CD4-positive, alpha-beta T cell treated with Interleukin-1 beta for 1 hour (primary cell): ENCODE results near the gene AKAP6.
"Not testable (repeated sequence)": the region's sequence is repeated elsewhere in the genome, so short reads cannot be mapped to it uniquely, and the experiment has no call there.

Experiments used
- DNase-seq, 2 donors: peaks; one replicate each; pipeline ENCODE4 v3.0.0-alpha.2; 2020 to 2022

The AKAP6 gene

DNA sequence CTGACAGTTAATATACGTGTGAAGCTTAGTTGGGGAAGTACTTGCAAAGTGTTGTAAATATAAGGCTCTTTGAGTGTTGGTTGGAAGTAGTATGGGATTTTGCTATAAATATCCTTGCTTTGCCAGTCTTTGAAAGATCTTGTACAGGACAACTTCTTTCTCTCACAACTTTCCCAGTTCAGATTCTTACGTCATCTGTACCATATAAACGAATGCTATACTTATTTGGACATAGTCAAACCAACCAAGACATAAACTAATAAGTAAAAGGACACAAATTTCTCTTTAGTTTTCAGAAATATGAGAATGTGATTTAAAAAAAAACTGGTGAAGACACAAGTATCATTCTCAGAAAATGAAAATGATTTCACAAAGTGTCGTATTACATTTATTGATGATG, 456.5 kb downstream of the AKAP6 start:
- DNase-seq = no peak

DNA sequence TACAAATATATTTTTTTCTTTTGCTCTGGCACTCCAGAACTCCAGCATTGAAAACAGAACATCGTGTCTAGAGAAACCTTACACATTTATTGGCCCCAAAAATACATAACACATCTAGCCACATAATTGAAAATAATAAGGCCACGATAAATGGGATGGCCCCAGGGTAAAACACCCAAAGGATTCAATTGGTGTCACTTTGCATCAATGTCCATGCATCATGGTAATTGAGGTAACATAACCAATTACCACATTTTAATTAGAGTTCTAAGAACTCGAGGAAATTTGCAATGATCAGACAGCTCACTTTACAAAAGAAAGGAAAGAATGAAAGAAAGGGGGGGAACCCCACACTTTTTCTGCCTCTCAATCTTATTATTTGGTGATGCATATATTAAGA, 457.8 kb downstream of the AKAP6 start:
- no peak for DNase-seq

DNA sequence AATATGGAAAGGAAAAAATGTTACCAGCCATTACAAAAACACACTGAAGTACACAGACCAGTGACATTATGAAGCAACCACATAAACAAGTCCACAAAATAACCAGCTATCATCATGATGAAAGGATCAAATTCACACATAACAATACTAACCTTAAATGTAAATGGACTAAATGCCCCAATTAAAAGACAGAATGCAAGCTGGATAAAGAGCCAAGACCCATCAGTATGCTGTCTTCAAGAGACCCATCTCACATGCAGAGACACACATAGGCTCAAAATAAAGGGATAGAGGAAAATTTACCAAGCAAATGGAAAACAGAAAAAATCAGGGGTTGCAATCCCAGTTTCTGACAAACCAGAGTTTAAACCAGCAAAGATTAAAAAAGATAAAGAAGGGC, 463.9 kb downstream of the AKAP6 start:
- DNase-seq = not testable (repeated sequence)

DNA sequence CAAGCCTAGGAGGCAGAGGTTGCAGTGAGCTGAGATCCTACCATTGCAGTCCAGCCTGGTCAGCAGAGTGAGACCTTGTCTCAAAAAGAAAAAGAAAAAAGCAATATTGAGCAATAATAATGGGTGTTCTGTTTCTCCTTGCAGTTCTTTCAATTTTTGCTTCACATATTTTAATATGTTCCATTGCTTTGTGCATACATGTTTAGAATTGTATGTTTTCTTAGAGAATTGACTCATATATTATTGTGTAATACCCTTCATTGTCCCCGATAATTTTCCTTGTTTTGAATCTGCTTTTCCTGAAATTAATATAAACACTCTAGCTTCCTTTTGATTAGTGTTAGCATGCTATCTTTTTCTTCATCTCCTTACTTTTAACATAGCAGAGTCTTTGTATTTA, 471.2 kb downstream of the AKAP6 start:
- DNase-seq = no peak

DNA sequence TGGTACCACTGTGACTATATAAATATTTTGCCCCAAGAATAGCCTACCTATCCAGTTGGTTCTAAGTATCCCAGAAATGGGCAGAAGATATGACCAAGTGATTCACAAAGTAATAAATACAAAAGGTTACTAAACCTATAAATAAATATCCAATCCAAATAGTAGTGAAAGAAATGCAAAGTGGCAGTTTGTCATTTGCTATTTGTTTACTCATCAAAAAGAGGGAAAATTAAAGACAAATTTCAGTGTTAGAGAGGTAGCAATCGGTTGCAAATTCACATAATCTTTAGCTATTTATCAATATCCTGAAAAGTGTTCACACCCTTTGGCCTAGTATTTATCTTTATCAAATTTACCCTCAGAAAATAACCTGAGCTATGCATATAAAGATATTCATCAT, 473.2 kb downstream of the AKAP6 start:
- DNase-seq = no peak

DNA sequence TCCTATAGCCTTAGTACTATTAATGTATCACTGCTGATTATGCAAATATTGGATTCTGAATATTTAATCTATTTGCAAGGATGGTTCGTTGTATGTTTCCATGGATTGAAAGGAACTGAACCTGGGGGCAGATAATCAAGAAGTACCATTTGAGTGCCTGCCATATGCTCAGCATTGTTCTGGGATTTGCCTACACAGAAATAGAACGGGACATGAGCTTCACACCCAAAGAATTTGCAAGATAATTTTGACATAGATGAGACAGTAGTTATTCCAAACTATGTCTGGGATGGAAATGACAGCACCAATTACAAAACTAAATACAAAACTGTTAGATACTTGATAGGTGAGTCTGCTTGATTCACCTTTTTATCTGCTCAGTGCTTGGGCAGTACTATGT, 476.9 kb downstream of the AKAP6 start:
- no peak for DNase-seq

DNA sequence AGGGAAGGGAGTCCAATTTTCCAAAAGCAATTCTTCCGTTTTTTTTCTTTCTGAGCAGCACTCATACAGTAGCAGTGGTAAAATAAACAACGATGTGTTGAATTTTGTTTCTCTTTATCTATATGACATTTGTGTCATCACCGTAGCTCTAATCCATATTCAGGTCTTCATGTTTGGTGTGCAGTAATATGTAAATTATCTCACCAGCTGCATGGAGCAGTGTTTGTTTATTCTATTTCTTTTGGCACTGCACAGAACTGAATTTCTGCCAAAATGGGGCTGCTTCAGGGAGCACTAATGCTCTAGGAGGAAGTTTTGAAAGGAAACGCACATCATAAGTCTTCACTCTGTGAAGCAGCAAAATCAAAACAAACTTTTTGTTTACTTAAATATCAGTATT, 479.5 kb downstream of the AKAP6 start:
- DNase-seq = no peak

DNA sequence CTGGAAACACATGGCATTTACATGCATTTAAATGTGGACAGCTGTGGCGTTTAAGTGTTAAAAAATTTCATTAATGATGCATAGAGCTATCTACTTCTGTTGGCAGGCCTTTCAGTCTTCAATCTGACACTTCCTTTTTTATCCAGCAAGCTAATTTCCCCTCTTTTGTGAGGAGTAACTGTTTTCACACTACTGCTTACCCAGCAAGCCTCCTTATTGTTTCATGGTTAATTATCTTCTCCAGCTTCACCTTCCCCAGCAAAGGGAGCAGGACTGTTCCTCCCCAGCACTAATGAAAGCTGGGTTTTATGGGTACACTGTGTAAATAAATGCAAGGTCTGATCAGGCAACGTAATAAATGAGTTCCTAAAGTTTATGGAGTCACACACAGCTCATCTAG, 480.2 kb downstream of the AKAP6 start:
- no peak for DNase-seq

DNA sequence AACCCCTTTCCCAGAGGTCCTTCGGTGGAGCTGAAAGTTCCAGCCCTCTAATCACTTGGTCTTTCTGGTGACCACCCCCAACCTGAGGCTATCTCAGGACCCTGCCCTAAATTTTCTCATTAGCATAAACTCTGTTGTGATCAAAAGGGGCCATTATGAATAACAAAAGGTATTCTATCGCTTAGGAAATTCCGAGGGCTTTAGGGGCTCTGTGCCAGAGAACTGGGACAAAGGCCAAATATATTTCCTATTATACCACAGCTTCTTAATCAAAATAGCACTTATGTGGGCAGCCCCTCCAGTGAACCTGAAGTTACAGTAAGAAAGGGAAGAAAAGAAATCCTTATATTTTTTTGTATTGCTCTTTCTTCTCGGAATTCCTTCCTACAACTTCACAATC, 484.3 kb downstream of the AKAP6 start:
- no peak for DNase-seq

DNA sequence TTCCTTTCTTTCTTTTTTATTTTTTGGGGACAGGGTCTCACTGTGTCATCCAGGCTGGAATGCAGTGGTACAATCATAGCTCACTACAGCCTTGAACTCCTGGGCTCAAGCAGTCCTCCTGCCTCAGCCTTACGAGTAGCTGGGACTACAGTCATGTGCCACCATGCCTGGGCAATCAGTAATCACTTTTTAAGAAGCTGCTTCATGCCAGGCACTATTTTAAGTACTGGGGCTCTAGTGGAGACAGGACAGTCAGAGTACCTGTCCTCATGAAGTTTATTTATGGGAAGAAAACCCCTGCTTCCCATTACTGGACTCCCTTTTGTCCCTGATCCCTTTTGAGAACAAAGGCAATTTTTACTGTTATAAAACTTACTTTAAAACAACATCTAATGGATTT, 485.6 kb downstream of the AKAP6 start:
- no peak for DNase-seq

DNA sequence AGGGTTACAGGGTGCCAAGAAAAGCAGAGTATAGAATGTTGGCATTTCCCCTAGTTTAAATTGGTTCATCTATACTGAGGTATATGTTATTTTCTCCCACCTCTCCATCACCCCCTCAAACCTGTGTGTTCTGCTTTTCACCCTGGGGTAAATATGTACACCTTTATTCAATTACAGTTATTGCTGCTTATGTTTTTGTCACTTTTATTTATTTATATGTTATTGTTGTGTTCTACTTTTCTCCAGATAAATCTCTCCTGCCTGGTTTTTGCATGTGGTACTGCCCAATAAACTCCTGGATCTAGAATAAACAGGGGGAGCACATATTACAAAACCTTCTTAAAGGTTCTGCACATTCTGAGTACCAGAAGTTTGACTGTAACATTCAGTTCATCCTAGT, 487.5 kb downstream of the AKAP6 start:
- no peak for DNase-seq

DNA sequence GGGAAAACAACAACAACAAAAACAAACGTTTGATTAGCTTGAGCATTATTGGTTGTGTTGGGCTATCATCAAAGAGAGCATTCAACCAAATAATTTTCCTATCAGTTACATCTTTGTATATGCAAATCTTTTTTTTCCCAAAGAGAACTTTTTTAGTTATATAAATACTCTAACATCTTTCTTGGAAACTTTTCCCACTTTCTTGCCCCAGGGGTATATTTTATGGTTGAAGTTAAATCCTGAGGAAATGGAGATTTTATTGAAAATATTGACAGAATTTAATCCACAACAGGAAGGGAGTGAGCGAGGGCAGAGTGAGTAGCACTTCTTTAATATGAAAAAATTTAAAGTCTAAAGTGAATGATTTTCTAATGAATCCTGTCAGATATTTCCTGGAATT, 488.7 kb downstream of the AKAP6 start:
- no peak for DNase-seq

DNA sequence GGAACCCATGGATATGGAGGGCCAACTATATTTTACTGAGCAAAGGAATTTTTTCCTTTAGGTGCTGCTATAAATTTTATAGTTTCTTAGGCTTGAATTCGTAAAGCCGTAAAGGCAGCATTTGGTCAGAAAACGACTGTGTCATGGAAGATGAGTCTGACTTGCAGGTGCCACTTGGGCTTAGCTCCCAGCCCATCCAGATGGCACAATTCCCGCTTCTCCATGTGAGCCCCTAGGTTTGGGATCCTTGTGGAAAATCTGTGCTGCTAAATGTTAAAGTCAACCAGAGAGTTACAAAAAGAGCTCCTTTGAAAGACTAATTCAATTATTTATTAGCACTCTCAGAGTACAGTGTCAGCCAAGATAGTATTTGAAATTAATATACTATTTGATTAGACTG, 489.5 kb downstream of the AKAP6 start:
- DNase-seq = no peak

DNA sequence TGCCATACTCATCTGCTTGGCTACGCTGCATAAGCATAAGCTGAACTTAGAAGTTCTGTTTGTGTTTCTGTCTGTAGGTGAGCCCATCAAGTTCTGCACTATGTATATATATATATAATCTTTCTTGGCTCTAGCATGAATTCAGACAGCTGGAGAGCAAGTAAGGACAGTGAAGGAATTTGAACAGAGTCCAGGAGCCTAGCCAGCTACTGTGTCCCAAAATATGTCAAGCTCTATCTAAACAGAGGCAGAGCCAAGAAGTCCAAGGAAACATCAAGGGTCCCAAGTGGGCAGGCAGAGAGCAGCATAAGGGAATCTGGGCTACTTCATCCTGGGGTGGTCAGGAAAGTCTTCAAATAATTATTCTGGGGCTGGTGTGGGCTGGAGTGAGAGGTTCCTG, 491.1 kb downstream of the AKAP6 start:
- no peak for DNase-seq

DNA sequence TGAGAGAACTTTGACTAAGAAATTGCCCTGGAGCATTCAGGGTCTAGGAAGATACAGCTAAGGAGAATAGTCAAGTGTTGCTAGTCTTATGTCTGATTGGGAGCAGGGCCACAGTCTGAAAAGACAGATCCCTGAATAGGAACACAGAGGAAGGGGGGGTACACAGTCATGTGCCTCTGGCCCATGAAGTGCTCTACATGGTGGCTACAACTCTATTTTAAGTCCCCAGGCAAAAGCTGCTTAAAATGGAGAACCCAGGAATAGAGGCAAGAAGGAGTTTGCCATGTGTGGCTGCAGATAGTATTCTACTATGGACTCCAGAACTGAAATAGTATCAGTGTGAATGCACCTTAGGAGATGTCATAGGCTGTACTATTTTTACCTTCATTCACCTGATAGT, 491.6 kb downstream of the AKAP6 start:
- no peak for DNase-seq

DNA sequence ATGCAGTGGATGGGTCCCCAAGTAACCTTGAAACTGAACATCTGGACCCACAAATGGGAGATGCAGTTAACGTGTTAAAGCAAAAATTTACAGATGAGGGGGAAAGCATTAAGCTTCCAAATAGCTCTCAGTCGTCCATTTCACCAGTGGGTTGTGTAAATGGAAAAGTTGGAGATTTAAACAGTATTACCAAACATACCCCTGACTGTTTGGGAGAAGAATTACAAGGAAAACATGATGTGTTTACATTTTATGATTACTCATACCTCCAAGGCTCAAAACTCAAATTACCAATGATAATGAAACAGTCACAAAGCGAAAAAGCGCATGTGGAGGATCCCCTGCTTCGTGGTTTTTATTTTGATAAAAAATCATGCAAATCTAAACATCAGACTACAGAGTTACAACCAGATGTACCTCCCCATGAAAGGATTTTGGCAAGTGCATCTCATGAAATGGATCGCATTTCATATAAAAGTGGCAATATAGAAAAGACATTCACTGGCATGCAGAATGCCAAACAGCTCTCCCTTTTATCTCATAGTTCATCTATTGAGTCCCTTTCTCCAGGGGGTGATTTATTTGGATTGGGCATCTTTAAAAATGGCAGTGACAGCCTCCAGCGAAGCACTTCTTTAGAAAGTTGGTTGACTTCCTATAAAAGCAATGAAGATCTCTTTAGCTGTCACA, 493.0 kb downstream of the AKAP6 start:
- DNase-seq = no peak

DNA sequence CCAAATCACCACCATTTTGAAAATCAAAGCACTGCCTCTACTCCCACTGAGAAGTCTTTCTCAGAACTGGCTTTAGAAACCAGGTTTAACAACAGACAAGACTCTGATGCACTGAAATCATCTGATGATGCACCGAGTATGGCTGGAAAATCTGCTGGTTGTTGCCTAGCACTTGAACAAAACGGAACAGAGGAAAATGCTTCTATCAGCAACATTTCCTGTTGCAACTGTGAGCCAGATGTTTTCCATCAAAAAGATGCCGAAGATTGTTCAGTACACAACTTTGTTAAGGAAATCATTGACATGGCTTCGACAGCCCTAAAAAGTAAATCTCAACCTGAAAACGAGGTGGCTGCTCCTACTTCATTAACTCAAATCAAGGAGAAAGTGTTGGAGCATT, 494.6 kb downstream of the AKAP6 start:
- no peak for DNase-seq

DNA sequence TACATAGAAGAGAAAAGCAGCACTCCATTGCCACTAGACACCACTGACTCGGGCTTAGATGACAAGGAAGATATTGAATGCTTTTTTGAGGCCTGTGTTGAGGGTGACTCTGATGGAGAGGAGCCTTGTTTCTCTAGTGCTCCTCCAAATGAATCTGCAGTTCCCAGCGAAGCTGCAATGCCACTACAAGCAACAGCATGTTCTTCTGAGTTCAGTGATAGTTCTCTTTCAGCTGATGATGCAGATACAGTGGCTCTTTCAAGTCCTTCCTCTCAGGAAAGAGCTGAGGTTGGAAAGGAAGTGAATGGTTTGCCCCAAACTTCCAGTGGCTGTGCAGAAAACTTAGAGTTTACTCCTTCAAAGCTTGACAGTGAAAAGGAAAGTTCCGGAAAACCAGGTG, 495.1 kb downstream of the AKAP6 start:
- no peak for DNase-seq

DNA sequence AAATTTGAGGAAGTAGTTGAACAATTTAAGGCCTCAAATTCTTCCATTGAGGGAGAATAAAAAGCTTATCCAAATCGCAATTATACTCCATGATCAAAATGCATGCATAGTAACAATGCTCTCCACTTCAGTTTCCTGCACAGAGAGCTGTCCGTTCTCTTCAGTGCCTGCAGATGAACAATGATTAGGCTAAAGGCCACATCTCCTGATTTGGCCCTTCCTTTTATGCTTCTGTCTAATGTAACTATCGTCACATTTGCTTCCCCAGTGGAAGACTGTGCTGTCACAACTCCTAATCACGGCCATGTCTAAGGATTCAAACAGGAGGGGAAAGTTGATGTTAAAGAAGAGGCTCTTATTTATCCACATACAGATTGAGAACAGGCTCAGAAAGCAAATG, 496.0 kb downstream of the AKAP6 start:
- DNase-seq = no peak

DNA sequence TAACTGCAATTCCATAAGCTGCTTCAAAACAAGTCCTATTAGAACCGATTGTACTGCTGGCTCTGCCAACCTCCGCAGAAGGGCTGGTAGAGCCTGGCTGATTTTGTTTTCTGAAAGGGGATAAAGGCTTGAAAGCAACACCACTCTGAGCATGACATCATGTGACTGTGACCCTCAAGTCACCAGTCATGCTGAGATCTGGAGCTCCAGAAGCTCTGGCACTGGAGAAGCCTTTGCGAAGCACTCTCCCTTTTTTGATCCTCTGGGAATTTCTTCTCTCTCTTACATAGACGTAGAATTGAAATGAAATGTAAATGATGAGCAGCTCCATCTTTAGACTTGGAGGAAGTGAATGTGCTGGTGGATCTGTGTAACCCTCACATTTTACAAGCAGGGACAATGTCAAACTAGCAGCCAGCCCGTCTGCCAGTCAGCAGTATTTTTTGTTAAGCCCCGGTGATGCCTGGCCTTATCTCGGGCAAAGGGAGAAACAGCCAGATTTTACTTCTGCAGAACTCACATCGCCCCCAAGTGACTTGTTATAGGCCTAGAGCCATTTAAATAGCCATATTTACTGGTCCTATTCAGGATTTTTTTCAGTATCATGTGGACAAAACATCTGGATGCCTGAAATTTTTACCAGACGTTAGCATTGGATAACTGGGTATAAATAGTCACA, 497.4 kb downstream of the AKAP6 start:
- DNase-seq = no peak

DNA sequence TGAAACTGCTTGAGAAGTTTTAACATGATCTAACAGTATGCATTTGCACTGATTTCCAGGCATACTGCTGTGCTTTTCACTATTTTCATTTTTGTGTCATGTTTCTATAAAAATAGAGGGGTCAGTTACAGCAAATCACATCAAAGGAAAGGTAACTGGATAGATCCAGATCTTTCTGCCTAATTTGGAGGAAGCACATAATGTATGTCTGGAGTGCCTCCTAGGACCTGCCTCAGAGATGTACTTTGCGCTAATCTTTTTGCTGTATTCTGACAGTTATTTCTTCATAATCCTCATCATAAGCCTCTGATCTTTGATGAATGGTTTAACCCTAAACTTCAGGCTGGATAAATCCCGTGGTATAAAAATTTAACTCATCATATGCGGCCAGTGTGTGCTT, 498.4 kb downstream of the AKAP6 start:
- DNase-seq = no peak

DNA sequence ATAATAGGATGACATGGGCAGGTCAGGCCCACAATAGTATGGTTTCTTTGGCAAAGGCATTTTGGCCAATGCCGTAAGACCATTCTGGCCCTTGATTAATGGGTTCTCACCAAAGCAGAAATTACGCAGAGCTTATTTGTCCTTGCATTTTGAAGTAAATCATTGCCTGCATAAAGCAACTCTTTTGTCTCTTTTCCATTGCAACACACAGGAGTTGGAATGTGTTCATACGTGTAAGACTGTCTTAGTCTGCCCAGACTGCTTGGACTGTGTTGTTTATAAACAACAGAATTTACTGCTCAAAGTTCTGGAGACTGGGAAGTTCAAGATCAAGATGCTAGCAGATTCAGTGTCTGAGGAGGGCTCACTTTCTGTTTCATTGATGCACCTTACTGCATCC, 506.8 kb downstream of the AKAP6 start:
- no peak for DNase-seq

DNA sequence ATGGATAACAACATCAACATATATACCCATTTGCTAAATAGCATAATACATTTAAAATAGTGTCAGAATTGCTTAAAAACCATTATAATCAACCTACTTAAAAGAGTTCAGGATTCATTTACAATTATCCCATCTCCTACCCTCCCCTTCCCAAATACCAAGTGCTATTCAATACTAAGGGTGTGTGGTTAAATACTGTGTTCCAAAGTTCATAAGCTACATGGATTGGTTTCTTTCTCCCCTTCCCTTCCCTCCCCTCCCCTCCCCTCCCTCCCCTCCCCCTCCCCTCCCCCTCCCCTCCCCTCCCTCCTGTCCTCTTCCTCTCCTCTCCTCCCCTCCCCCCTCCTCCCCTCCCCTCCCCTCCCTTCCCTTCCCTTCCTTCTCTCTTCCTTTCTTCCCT, 512.6 kb downstream of the AKAP6 start:
- DNase-seq = no peak

DNA sequence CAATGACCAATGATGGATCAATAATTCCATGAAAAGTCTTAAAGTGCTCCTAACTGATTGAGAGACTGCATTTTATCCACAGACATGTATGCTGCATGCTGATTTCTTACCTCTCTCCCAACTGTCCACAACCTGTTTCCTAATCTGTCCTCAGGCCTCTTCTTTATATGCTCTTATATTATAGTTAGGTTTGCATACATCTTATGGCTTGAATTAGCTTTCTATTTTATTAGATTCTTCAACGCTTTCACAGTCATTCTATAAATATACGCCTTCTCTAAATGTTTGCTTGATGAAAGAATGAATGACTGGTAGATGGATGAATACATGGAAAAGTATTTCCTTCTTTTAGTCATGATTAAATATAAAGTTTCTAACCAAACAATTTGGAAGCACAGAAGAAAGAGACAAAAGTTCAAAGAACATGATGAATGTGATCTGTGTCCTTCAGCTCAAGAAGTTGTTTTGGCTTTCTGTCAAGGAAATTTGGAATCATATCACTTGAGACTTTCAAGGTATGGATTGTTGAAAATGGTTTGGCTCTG, 517.8 kb downstream of the AKAP6 start:
- no peak for DNase-seq

DNA sequence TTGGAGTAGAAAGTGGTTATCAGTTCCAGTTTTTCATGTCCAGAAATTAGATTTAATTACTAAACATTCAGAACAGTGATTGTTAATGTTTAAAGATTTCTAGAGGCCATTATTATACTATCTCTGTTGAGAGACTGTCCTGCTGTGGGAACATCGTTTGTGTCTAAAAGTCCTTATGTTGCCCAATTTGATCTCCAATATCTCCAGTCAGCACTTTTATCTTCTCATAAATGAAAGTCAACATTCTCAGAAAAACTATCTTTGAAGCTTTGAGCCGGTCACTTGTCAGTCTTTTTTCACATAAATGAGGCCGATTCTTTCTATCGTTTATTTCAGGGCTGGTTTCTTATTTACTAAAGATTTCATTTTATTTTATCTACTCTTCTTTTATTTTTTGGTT, 518.8 kb downstream of the AKAP6 start:
- no peak for DNase-seq
